IMR-90 (cell line): ENCODE measurements around the gene STAT4. TPM values are rescaled to one million over a fixed set of nuclear protein-coding genes. Genes with fewer than 3 reads are reported as not detected.

Experiments
- ATAC-seq: fragments of 200-7000 bp; cut with Tn5 transposase; 2 replicates; pipeline ENCODE4 v1.9.1; 2020; ENCODE audit warnings: low read depth, mild to moderate bottlenecking, moderate library complexity
- BruUV-seq: library from RNA; stranded (reverse); fragments of 400-500 nt; replicated peaks from 2 replicates; lab custom pipeline; 2021; lab: Mats Ljungman, UMichigan
- CTCF ChIA-PET: fragments of 300-600 bp; formaldehyde crosslinking; extraction: SDS; loops from one replicate; lab custom pipeline; 2021; ENCODE audit warnings: antibody characterized with exemption; lab: Yijun Ruan, JAX
- POLR2A ChIA-PET: fragments of 300-600 bp; sonication (Branson Sonifier 250); formaldehyde crosslinking; loops from one replicate; lab custom pipeline; 2022; ENCODE audit warnings: antibody characterized with exemption; ENCODE audit not compliant: unreplicated experiment; lab: Charles Lee
- DNase-seq: peaks from one replicate; pipeline ENCODE4 v3.0.0; 2013
- H2AFZ ChIP-seq: replicated peaks from 2 replicates; pipeline ENCODE3; 2013; ENCODE audit warnings: low read length, mild to moderate bottlenecking; ENCODE audit not compliant: poor library complexity
- H2AK5ac ChIP-seq: 2 replicates; pipeline ENCODE4 v1.6.1; 2013; ENCODE audit warnings: low read depth, low read length, inconsistent platforms
- H2AK9ac ChIP-seq: replicated peaks from 2 replicates; pipeline ENCODE3; 2013; ENCODE audit warnings: mild to moderate bottlenecking, low read depth, low read length, moderate library complexity; ENCODE audit not compliant: poor library complexity
- H2BK120ac ChIP-seq: 2 replicates; pipeline ENCODE4 v1.6.1; 2013; ENCODE audit warnings: low read depth, low read length, inconsistent platforms
- H2BK15ac ChIP-seq: 3 replicates; pipeline ENCODE4 v1.6.1; 2013; ENCODE audit warnings: low read depth, low read length, inconsistent platforms
- H2BK20ac ChIP-seq: 2 replicates; pipeline ENCODE4 v1.6.1; 2013; ENCODE audit warnings: low read depth, mild to moderate bottlenecking, inconsistent platforms, low read length, moderate library complexity
- H2BK5ac ChIP-seq: 2 replicates; pipeline ENCODE4 v1.6.1; 2013; ENCODE audit warnings: mild to moderate bottlenecking, low read depth, low read length, inconsistent platforms; ENCODE audit not compliant: poor library complexity, severe bottlenecking
- H3K14ac ChIP-seq: replicated peaks from 2 replicates; pipeline ENCODE4 v1.6.1; 2013; ENCODE audit warnings: low read depth, low read length, inconsistent platforms
- H3K18ac ChIP-seq: 2 replicates; pipeline ENCODE4 v1.6.1; 2013; ENCODE audit warnings: low read depth, low read length, control low read depth
- H3K23ac ChIP-seq: 2 replicates; pipeline ENCODE4 v1.6.1; 2013; ENCODE audit warnings: low read depth, low read length, inconsistent platforms
- H3K27ac ChIP-seq: 2 replicates; pipeline ENCODE4 v1.5.1; 2013; ENCODE audit warnings: mild to moderate bottlenecking, control low read depth, low read length; ENCODE audit not compliant: insufficient read depth
- H3K27me3 ChIP-seq: 2 replicates; pipeline ENCODE4 v1.6.1; 2013; ENCODE audit warnings: low read length; ENCODE audit not compliant: control insufficient read depth, insufficient read depth
- H3K36me3 ChIP-seq: 2 replicates; pipeline ENCODE4 v1.6.1; 2013; ENCODE audit warnings: low read length, mixed read lengths; ENCODE audit not compliant: control insufficient read depth, insufficient read depth
- H3K4ac ChIP-seq: 2 replicates; pipeline ENCODE4 v1.6.1; 2013; ENCODE audit warnings: low read depth, low read length, inconsistent platforms
- H3K4me1 ChIP-seq: 2 replicates; pipeline ENCODE4 v1.6.1; 2013; ENCODE audit warnings: low read length, mixed read lengths; ENCODE audit not compliant: control insufficient read depth, insufficient read depth
- H3K4me2 ChIP-seq: 2 replicates; pipeline ENCODE4 v1.6.1; 2013; ENCODE audit warnings: low read depth, mild to moderate bottlenecking, control low read depth, low read length, moderate library complexity
- H3K4me3 ChIP-seq: 2 replicates; pipeline ENCODE4 v1.5.1; 2013; ENCODE audit warnings: low read depth, mild to moderate bottlenecking, control low read depth, low read length, moderate library complexity; ENCODE audit not compliant: insufficient read depth
- H3K56ac ChIP-seq: 2 replicates; pipeline ENCODE4 v1.6.1; 2013; ENCODE audit warnings: low read length, inconsistent platforms; ENCODE audit not compliant: insufficient read depth; ENCODE audit errors: extremely low read depth
- H3K79me1 ChIP-seq, 2 experiments: 2 replicates each; pipeline ENCODE4 v1.6.1; 2013; ENCODE audit warnings: low read length in 2 of 2, inconsistent platforms in 1 of 2, low read depth in 1 of 2
- H3K9ac ChIP-seq: 2 replicates; pipeline ENCODE4 v1.6.1; 2013; ENCODE audit warnings: low read depth, low read length, control low read depth
- H3K9me1 ChIP-seq: 2 replicates; pipeline ENCODE4 v1.6.1; 2013; ENCODE audit warnings: low read length, inconsistent platforms; ENCODE audit not compliant: insufficient read depth
- H3K9me3 ChIP-seq: 2 replicates; pipeline ENCODE4 v1.6.1; 2013; ENCODE audit warnings: low read length; ENCODE audit not compliant: control insufficient read depth, insufficient read depth
- H4K20me1 ChIP-seq: 2 replicates; pipeline ENCODE4 v1.6.1; 2013; ENCODE audit warnings: low read length, inconsistent platforms; ENCODE audit not compliant: insufficient read depth
- H4K5ac ChIP-seq: 2 replicates; pipeline ENCODE4 v1.6.1; 2013; ENCODE audit warnings: mild to moderate bottlenecking, low read depth, low read length, control low read depth
- H4K8ac ChIP-seq, 2 experiments: 2 replicates each; pipeline ENCODE4 v1.6.1; 2013; ENCODE audit warnings: low read depth in 2 of 2, low read length in 2 of 2, control low read depth in 1 of 2, inconsistent platforms in 1 of 2
- H4K91ac ChIP-seq: 2 replicates; pipeline ENCODE4 v1.6.1; 2013; ENCODE audit warnings: low read depth, low read length, inconsistent platforms; ENCODE audit not compliant: insufficient read depth
- POLR2A ChIP-seq: IDR thresholded peaks from 2 replicates; pipeline ENCODE4 v1.6.1; 2012; ENCODE audit warnings: mild to moderate bottlenecking, low read depth, low read length
- RAD21 ChIP-seq: IDR thresholded peaks from 2 replicates; pipeline ENCODE4 v1.6.1; 2012; ENCODE audit warnings: low read length, improper control_type of control experiment
- RCOR1 ChIP-seq: IDR thresholded peaks from 2 replicates; pipeline ENCODE4 v1.6.1; 2012; ENCODE audit warnings: mild to moderate bottlenecking, low read length, improper control_type of control experiment; ENCODE audit not compliant: insufficient replicate concordance
- WGBS, 2 experiments: methylation state at CpG; one replicate each; pipeline versions ENCODE4 v1.1.5 to v1.1.7; 2013; ENCODE audit warnings: missing lambda C conversion rate in 2 of 2; ENCODE audit not compliant: insufficient read length in 1 of 2; ENCODE audit errors: extremely low coverage in 2 of 2; 5-methylcytosine and 5-hydroxymethylcytosine counted together
- dilution Hi-C: fragments of 300-500 bp; cut with HindIII; formaldehyde crosslinking; loops from one replicate; pipeline ENCODE4 v1.14.3; 2018; ENCODE audit warnings: low sequenced_read_pairs; ENCODE audit not compliant: unreplicated experiment
- in situ Hi-C: fragments of 300-500 bp; cut with MboI; formaldehyde crosslinking; loops from 3 replicates; pipeline ENCODE4 v1.14.3; 2019; ENCODE audit warnings: low sequenced_read_pairs, inconsistent platforms, mixed read lengths
- intact Hi-C: fragments of 100-400 bp; cut with micrococcal nuclease; formaldehyde crosslinking; loops from 2 replicates; pipeline ENCODE4 v1.10.0; 2022
- polyA plus RNA-seq, 3 experiments: library from polyadenylated mRNA; depleted of rRNA; stranded (reverse); fragments of >200 nt; gene quantifications; 2 replicates each; pipeline ENCODE4 v1.2.3, GENCODE V29; 2012; ENCODE audit warnings: low replicate concordance in 1 of 3
- total RNA-seq: library from RNA; depleted of rRNA; stranded (reverse); fragments of >200 nt; gene quantifications from 2 replicates; pipeline ENCODE4 v1.2.3, GENCODE V29; 2012

STAT4 gene
- total and polyA plus RNA-seq, 2 of the 4 experiments (the other 2 are of a cell fraction) = 0.36 to 0.48 TPM

DNA sequence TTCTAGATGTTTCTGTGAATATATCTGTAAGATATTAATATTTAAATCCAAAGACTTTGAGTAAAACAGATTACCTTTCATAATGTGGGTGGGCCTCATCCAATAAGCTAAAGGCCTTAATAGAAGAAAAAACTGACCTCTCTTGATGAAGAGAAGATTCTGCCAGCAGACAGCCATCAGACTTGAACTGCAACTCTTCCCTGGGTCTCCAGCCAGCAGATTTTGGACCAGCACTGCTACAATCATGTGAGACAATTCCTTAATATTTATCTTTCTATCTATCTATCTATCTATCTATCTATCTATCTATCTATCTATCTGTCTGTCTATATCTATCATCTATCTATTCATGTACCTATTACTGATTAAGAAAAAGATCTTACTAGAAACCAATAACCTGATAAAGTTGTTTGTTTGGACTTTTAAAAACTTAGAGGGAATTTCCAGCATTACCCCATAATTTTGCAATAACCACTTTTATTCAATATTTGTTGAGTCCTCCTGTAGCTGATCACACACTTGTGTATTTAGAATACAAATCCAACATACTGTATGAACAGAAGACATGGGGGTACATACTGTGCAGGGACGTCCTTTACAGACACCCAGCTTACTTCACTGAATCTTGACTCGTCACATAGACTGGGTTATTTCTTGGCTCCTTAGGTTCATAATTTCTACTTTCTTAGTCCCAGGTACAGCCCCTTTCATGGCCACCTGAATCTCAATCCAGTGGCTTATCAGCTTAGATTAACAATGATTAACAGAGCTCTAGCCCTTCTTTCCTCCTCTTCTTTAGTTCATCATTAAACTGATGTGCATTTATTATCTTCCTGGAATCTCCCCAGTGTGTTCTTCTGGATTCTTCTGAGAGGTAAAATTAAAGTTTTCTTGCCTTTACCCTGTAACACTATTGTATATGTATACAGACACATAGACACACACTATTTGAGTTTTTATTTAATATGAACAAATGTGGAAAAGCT is 27.2 kb upstream of the STAT4 start:
- DNase-seq (no peak), ATAC-seq (no peak)
- Histone ChIP-seq H2BK5ac (no peak overlapping the region), H2AK9ac (no peak overlapping the region), H2AFZ (no peak overlapping the region), H4K91ac (no peak overlapping the region), H3K18ac (no peak overlapping the region), H3K9me3 (no peaks in the 10 kb centered on the region), H3K9ac (no peak overlapping the region), H3K79me1 (no peaks in the 10 kb centered on the region; a peak in 1 of 4 replicates), H3K4me3 (no peak overlapping the region), H2AK5ac (no peak overlapping the region), H3K4ac (no peak overlapping the region), H3K9me1 (peaks cover under 1% of the 10 kb centered on the region), H3K27me3 (no peaks in the 10 kb centered on the region), H3K27ac (no peak overlapping the region), H3K36me3 (no peaks in the 10 kb centered on the region), H2BK15ac (no peak overlapping the region), H2BK20ac (no peak overlapping the region), H4K8ac (no peak overlapping the region), H3K4me1 (peaks cover 4% of the 10 kb centered on the region), H3K56ac (no peak overlapping the region), H4K20me1 (no peaks in the 10 kb centered on the region), H2BK120ac (no peak overlapping the region), H4K5ac (no peak overlapping the region), H3K4me2 (no peak overlapping the region), H3K14ac (no peak overlapping the region), H3K23ac (no peak overlapping the region)
- POLR2A ChIA-PET = no interaction called here
- in situ Hi-C loops = no loop called here
- 100% methylated on average over 2 of the region's 2 CpGs; no CpG with 5 or more reads in 1 of the 2 experiments for WGBS, 2 experiments
- dilution Hi-C loops = no loop called here
- CTCF ChIA-PET = no interaction called here
- TF ChIP-seq POLR2A (no peak), RAD21 (no peak), RCOR1 (no peak)
- intact Hi-C loops = no loop called here
- no TSS peak for BruUV-seq
